Keratinocyte (primary cell): Measurements from ENCODE around the gene SMG6. TPM values are rescaled to one million over a fixed set of nuclear protein-coding genes. Genes with fewer than 3 reads are reported as not detected.

Experiments
- DNase-seq: peaks from one replicate; pipeline ENCODE4 v3.0.0-alpha.2; 2011; ENCODE audit warnings: low read depth, missing footprints, low spot score
- FAIRE-seq: peaks from 2 replicates; lab custom pipeline; 2011; peaks lifted over from hg19 to GRCh38; lab: Jason Lieb, UNC
- H2AFZ ChIP-seq: 2 replicates; pipeline ENCODE4 v1.6.0; 2012; ENCODE audit warnings: low read length, control low read depth, inconsistent platforms; ENCODE audit not compliant: control insufficient read depth
- H3K27ac ChIP-seq: 2 replicates; pipeline ENCODE4 v1.5.1; 2011; ENCODE audit warnings: low read length; ENCODE audit not compliant: control insufficient read depth, insufficient read depth
- H3K27me3 ChIP-seq: 3 replicates; pipeline ENCODE4 v1.6.0; 2011; ENCODE audit warnings: low read length; ENCODE audit not compliant: control insufficient read depth, insufficient read depth; ENCODE audit errors: extremely low read depth
- H3K36me3 ChIP-seq, 2 experiments: 2 replicates in 1 of 2; 3 replicates in 1 of 2; pipeline ENCODE4 v1.5.1; 2011; ENCODE audit warnings: low read length in 2 of 2, mild to moderate bottlenecking in 1 of 2; ENCODE audit not compliant: control insufficient read depth in 2 of 2, insufficient read depth in 2 of 2; ENCODE audit errors: extremely low read depth in 1 of 2
- H3K4me1 ChIP-seq: 3 replicates; pipeline ENCODE4 v1.5.1; 2011; ENCODE audit warnings: low read length; ENCODE audit not compliant: control insufficient read depth, insufficient read depth; ENCODE audit errors: extremely low read depth
- H3K4me2 ChIP-seq: 3 replicates; pipeline ENCODE4 v1.6.0; 2011; ENCODE audit warnings: low read depth, low read length; ENCODE audit not compliant: control insufficient read depth, insufficient read depth; ENCODE audit errors: extremely low read depth
- H3K4me3 ChIP-seq, 3 experiments: fragments of 200-600 bp in 1 of 3; sonication (generic) in 1 of 3; 2 replicates in 2 of 3; 3 replicates in 1 of 3; pipeline ENCODE4 v1.5.1; 2011 to 2016; ENCODE audit warnings: low read length in 3 of 3, mild to moderate bottlenecking in 3 of 3, control low read depth in 2 of 3, inconsistent platforms in 1 of 3, low read depth in 1 of 3, mixed read lengths in 1 of 3, mixed run types in 1 of 3, moderate library complexity in 1 of 3; ENCODE audit not compliant: control insufficient read depth in 2 of 3, insufficient read depth in 2 of 3; ENCODE audit errors: extremely low read depth in 1 of 3
- H3K79me2 ChIP-seq: 2 replicates; pipeline ENCODE4 v1.6.0; 2012; ENCODE audit warnings: low read length; ENCODE audit not compliant: control insufficient read depth, insufficient read depth
- H3K9ac ChIP-seq: 3 replicates; pipeline ENCODE4 v1.6.0; 2011; ENCODE audit warnings: low read length; ENCODE audit not compliant: control insufficient read depth, insufficient read depth; ENCODE audit errors: extremely low read depth
- H3K9me1 ChIP-seq: 3 replicates; pipeline ENCODE4 v1.6.0; 2011; ENCODE audit warnings: low read length; ENCODE audit not compliant: control insufficient read depth, insufficient read depth; ENCODE audit errors: extremely low read depth
- H3K9me3 ChIP-seq: 2 replicates; pipeline ENCODE4 v1.5.1; 2012; ENCODE audit warnings: low read depth, low read length; ENCODE audit not compliant: control insufficient read depth
- H4K20me1 ChIP-seq: 3 replicates; pipeline ENCODE4 v1.6.0; 2011; ENCODE audit warnings: low read length; ENCODE audit not compliant: control insufficient read depth, insufficient read depth; ENCODE audit errors: extremely low read depth
- EZH2 ChIP-seq: IDR thresholded peaks from one replicate; pipeline ENCODE4 v1.6.1; 2012; ENCODE audit warnings: inconsistent platforms, mild to moderate bottlenecking, low read length, moderate library complexity
- dilution Hi-C: fragments of 300-500 bp; cut with MboI; formaldehyde crosslinking; loops from one replicate; pipeline ENCODE4 v1.7.0; 2020; ENCODE audit warnings: low sequenced_read_pairs; ENCODE audit not compliant: extremely low pct_ligation_motif_present
- polyA plus RNA-seq, 5 experiments: library from polyadenylated mRNA; depleted of rRNA in 3 of 5; stranded (reverse) in 3 of 5; stranded (forward) in 1 of 5; unstranded in 1 of 5; fragments of >200 nt; gene quantifications; 1 replicate in 1 of 5; 2 replicates in 3 of 5; 3 replicates in 1 of 5; pipeline versions ENCODE4 v1.2.1 to v1.2.3, GENCODE V29; 2011 to 2012; ENCODE audit warnings: missing spikeins in 2 of 5, low read depth in 1 of 5, low replicate concordance in 1 of 5
- small RNA-seq, 3 experiments: library from RNA; depleted of rRNA; stranded (forward); fragments of <200 nt; gene quantifications; one replicate each; pipeline ENCODE3, GENCODE V24; 2012; ENCODE audit warnings: low read depth in 3 of 3, low replicate concordance in 1 of 3; ENCODE audit not compliant: insufficient read length in 3 of 3
- TF ChIP-seq, protein P1 (sequence below), 3 experiments: IDR thresholded peaks in 1 of 3; conservative IDR thresholded peaks in 1 of 3; optimal IDR thresholded peaks in 1 of 3; 2 replicates in 2 of 3; 3 replicates in 1 of 3; pipeline versions ENCODE3 to v1.5.1; 2011; ENCODE audit warnings: low read length in 3 of 3, mild to moderate bottlenecking in 3 of 3, moderate library complexity in 2 of 3, control low read depth in 1 of 3, inconsistent platforms in 1 of 3; ENCODE audit not compliant: insufficient read depth in 2 of 3; ENCODE audit errors: extremely low read depth in 1 of 3

Gene SMG6
- polyA plus RNA-seq, 1 donor (not counting 4 experiments of a cell fraction or from before 2014, with no cell fraction given) = 3.6 TPM

DNA sequence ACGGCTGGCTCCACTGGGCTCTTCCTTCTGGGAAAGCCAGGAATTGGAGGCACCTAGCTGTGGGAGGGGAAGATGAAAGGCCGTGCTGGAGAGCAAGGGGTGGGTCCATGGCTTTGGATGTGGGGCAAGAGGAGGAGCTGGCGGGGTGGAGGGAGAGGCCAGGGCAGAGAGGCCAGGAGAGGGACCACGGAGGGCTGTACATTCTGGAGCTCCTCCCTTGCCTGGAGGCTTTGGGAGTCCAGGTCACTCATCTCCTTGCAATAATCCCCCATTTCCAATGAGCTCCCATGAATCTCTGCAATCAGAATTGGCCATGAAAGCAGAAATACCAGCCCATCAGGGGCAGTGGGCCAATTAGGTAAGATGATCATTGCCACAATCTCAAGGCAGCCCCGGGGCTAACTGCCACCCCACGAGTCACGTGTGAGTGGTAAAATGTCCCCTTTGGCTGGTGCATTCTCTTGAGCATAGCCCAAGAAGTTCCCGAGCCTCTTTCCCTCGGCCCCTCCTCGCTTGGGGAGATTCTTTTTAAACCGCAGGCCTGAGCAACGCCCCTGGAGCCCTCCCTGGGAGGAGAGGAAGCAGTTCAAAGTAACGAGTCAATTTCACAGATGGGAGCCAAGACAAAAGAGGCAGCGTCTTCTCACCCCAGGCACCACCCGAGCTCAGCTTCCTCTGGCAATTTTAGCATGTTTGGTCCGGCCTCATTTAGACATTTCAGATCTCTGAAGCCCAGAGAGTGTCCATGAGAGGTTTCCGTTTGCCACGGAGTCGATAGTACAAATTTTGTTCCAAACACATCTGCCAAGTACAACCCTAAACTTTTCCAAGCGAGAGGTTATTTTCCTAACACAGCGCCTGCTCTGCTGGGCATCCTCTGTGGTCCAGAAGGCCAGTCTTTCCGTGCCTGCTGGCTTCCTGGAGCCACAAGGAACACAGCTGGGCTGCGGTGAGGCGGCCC lies 291.9 kb downstream of the SMG6 start:
- FAIRE-seq (peak; percentile 90), DNase-seq (no peak)
- Histone ChIP-seq H3K27me3 (no peaks in the 10 kb centered on the region), H2AFZ (peak overlapping the region; percentile 55), H3K27ac (peak overlapping the region; percentile 34), H4K20me1 (no peaks in the 10 kb centered on the region), H3K9me3 (no peaks in the 10 kb centered on the region), H3K4me1 (peaks cover 21% of the 10 kb centered on the region), H3K4me3 (peak overlapping the region in 2 of 3 experiments; percentile 5 to 23), H3K4me2 (peak overlapping the region; percentile 83), H3K9me1 (no peaks in the 10 kb centered on the region), H3K36me3 (peaks cover 0 to 5% of the 10 kb centered on the region in 2 experiments), H3K9ac (peak overlapping the region; percentile 26), H3K79me2 (no peaks in the 10 kb centered on the region)
- dilution Hi-C loops = no loop called here
- no peak for TF ChIP-seq EZH2
- TF ChIP-seq, protein P1, sequence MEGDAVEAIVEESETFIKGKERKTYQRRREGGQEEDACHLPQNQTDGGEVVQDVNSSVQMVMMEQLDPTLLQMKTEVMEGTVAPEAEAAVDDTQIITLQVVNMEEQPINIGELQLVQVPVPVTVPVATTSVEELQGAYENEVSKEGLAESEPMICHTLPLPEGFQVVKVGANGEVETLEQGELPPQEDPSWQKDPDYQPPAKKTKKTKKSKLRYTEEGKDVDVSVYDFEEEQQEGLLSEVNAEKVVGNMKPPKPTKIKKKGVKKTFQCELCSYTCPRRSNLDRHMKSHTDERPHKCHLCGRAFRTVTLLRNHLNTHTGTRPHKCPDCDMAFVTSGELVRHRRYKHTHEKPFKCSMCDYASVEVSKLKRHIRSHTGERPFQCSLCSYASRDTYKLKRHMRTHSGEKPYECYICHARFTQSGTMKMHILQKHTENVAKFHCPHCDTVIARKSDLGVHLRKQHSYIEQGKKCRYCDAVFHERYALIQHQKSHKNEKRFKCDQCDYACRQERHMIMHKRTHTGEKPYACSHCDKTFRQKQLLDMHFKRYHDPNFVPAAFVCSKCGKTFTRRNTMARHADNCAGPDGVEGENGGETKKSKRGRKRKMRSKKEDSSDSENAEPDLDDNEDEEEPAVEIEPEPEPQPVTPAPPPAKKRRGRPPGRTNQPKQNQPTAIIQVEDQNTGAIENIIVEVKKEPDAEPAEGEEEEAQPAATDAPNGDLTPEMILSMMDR (optimal IDR thresholded peaks at IDR 0.05 in 1 of 3, IDR thresholded peaks at IDR 0.05 in 1 of 3, conservative IDR thresholded peaks at IDR 0.05 in 1 of 3; ENCODE audit: extremely low read depth in 1 of 3, insufficient read depth in 2 of 3, low read length in 3 of 3) = no peak

Small RNA genes lying within 50 kb of the gene (small RNA-seq; reads per million reads assigned to genes)
- gene AC090617.6 (0 reads per million in 3 experiments), gene AC090617.7 (0 reads per million in 3 experiments), gene AC090617.8 (0 reads per million in 3 experiments), gene AC090617.9 (0 reads per million in 3 experiments), gene MIR132 (1.5 to 81.4 (median 42.2) reads per million in 3 experiments), gene MIR212 (0.27 to 3.8 (median 3.3) reads per million in 3 experiments), gene OVCA2 (0 reads per million in 3 experiments), gene RN7SL624P (0 reads per million in 3 experiments), gene SNORD91A (50.0 to 1,411 (median 54.1) reads per million in 3 experiments), gene SNORD91B (2.2 to 65.8 (median 11.0) reads per million in 3 experiments)

Other genes with a start within 250 kb of the SMG6 start
- gene HIC1, start 248.7 kb downstream of the SMG6 start, polyA plus RNA-seq = 0.64 to 1.1 TPM (median 0.92 TPM) in 3 replicates
- gene SRR, start 165 bp upstream of the SMG6 start, polyA plus RNA-seq = 13.1 to 18.7 TPM (median 17.7 TPM) in 3 replicates
- gene TSR1, start 32.7 kb upstream of the SMG6 start, polyA plus RNA-seq = 12.2 to 24.7 TPM (median 17.1 TPM) in 3 replicates
- gene SGSM2, start 33.7 kb upstream of the SMG6 start, polyA plus RNA-seq = 16.4 to 39.4 TPM (median 20.1 TPM) in 3 replicates
- gene MNT, start 97.3 kb upstream of the SMG6 start, polyA plus RNA-seq = 2.0 to 3.6 TPM (median 2.3 TPM) in 3 replicates
- gene METTL16, start 208.1 kb upstream of the SMG6 start, polyA plus RNA-seq = 13.4 to 17.8 TPM (median 16.6 TPM) in 3 replicates